Adipocyte (in vitro differentiated cells): ENCODE data around the gene RPL28.

Source experiments
- DNase-seq: peaks from one replicate; pipeline ENCODE4 v3.0.0-alpha.2; 2015; ENCODE audit warnings: low read depth
- H3K27me3 ChIP-seq: replicated peaks from 2 replicates; pipeline ENCODE4 v1.7.0; 2013; ENCODE audit warnings: mild to moderate bottlenecking, low read length, moderate library complexity; ENCODE audit not compliant: control insufficient read depth, insufficient read depth
- H3K36me3 ChIP-seq: 2 replicates; pipeline ENCODE4 v1.7.0; 2013; ENCODE audit warnings: low read length, mild to moderate bottlenecking, moderate library complexity; ENCODE audit not compliant: control insufficient read depth, insufficient read depth, severe bottlenecking
- H3K4me1 ChIP-seq: 2 replicates; pipeline ENCODE4 v1.7.0; 2013; ENCODE audit warnings: mild to moderate bottlenecking, low read length, moderate library complexity; ENCODE audit not compliant: control insufficient read depth, insufficient read depth
- H3K4me3 ChIP-seq: 2 replicates; pipeline ENCODE4 v1.7.0; 2013; ENCODE audit warnings: mild to moderate bottlenecking, low read length, moderate library complexity
- H3K9ac ChIP-seq: 2 replicates; pipeline ENCODE4 v1.7.0; 2013; ENCODE audit warnings: mild to moderate bottlenecking, low read length, moderate library complexity
- H3K9me3 ChIP-seq: 2 replicates; pipeline ENCODE4 v1.7.0; 2013; ENCODE audit warnings: mild to moderate bottlenecking, low read length, moderate library complexity; ENCODE audit not compliant: control insufficient read depth

Gene RPL28

DNA sequence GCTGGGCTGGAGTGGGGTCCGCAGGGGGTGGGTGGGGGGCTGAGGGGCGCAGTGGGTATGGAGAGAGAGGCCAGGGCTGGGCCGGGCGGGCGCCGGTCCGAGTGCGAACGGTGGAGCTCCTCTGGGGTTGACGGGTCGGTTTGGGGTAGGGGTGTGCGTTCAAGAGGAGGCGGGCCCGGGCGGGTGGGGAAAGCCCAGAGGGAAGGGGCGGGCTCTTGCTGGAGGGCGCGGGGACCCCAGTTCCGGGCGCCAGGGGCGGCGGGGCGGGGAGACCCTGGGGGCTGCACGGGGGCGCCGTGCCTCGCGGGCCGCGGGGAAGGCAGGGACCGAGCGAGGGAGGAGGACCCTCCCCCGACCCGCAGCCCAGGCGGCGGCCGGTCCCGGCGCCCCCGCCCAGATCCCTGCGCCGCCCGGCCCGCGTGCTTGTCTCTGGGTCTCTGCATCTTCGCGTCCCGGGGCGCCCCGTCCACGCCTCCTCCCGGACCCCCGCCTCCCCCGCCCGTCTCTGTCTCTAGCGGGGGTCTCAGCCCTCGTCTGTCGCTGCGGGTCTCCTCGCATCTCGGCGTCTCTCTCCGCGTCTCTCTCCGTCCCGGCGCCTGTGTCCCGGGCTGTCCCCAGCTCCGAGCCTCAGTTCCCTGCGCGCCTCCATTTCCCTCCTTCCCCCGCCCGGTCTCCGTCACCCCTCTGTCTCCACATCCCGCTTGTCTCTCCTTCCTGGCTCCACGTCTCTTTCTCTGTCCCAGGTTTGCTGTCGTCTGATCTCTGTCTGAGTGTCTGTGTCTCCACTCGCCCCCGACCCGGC is 65.6 kb downstream of the RPL28 start:
- H3K9ac ChIP-seq: no peak overlapping the region
- H3K4me1 ChIP-seq: no peaks in the 10 kb centered on the region
- H3K9me3 ChIP-seq: no peaks in the 10 kb centered on the region
- no peak overlapping the region for H3K4me3 ChIP-seq
- peaks cover 4% of the 10 kb centered on the region for H3K36me3 ChIP-seq
- peak; percentile 38 for DNase-seq
- H3K27me3 ChIP-seq: peaks cover 23% of the 10 kb centered on the region

DNA sequence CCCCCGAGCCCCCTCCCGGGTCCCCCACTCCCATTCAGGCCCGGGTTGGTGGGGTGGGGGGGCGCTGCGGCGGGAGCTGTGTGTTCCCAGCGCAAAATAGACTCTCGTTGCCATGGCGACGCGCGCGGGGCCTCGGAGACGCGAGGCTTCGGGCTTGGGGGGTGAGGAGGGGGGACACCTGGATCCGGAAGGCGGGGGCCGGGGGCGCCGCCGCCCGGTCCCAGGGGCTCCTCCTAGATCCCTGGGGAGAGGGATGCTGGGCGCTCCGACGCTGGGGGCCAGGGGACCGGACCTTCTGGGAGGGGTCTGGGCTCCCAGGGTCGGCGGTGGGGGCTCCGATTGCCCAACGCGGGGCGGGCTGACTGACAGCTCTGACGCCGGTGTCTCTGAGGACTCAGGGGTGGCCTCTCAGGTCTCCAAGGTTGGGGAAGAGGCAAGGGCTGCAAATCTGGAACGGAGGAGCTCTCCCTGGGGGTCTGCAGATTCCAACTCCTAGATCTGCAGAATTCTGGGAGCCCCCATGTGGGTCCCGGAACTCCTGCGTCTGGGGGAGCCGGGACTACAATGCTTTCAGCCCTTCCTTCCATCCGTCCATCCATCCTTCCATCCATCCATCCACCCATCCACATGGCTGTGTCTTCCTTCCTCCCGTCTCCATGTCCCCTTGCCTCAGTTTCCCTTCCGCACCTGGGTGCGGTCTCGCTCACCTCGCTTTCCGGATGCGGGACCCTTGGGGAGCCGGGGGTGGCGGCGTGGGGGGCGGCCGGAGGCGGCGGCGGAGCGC is 66.4 kb downstream of the RPL28 start:
- Histone ChIP-seq H3K9ac (no peak overlapping the region), H3K36me3 (peaks cover 4% of the 10 kb centered on the region), H3K9me3 (no peaks in the 10 kb centered on the region), H3K4me1 (no peaks in the 10 kb centered on the region), H3K4me3 (no peak overlapping the region), H3K27me3 (peaks cover 17% of the 10 kb centered on the region)
- no peak for DNase-seq
